PC-9 (cell line): ENCODE measurements around the gene ZNF354C. TPM values are rescaled to one million over a fixed set of nuclear protein-coding genes. Genes with fewer than 3 reads are reported as not detected.

ENCODE experiments used
- BruUV-seq: library from RNA; stranded (reverse); fragments of 400-500 nt; replicated peaks from 2 replicates; lab custom pipeline; 2021; lab: Mats Ljungman, UMichigan
- CTCF ChIA-PET: fragments of 300-600 bp; sonication (Branson Sonifier 250); formaldehyde crosslinking; loops from one replicate; lab custom pipeline; 2022; ENCODE audit warnings: antibody characterized with exemption; lab: Charles Lee
- POLR2A ChIA-PET: fragments of 300-600 bp; sonication (Branson Sonifier 250); formaldehyde crosslinking; loops from one replicate; lab custom pipeline; 2022; ENCODE audit warnings: antibody characterized with exemption; ENCODE audit not compliant: unreplicated experiment; lab: Charles Lee
- DNase-seq, 2 experiments: peaks; one replicate each; pipeline versions ENCODE4 v3.0.0 to v3.0.0-alpha.2; 2015 to 2022; ENCODE audit warnings: mixed read lengths in 1 of 2
- H2AFZ ChIP-seq: fragments of 200-600 bp; sonication (generic); 2 replicates; pipeline ENCODE4 v1.8.1; 2017; ENCODE audit warnings: antibody characterized with exemption
- H3F3A ChIP-seq: fragments of 200-600 bp; sonication (generic); 2 replicates; pipeline ENCODE4 v1.8.1; 2017; ENCODE audit warnings: antibody characterized with exemption, mild to moderate bottlenecking, low read depth; ENCODE audit not compliant: insufficient read depth
- H3K27ac ChIP-seq: fragments of 200-600 bp; sonication (generic); 2 replicates; pipeline ENCODE4 v1.6.1; 2016; ENCODE audit warnings: mixed run types
- H3K27me3 ChIP-seq: fragments of 200-600 bp; sonication (generic); 2 replicates; pipeline ENCODE4 v1.6.1; 2016; ENCODE audit warnings: low read depth, mixed run types; ENCODE audit not compliant: insufficient read depth
- H3K36me3 ChIP-seq: fragments of 200-600 bp; sonication (generic); 2 replicates; pipeline ENCODE4 v1.6.1; 2016; ENCODE audit warnings: low read depth, mixed run types
- H3K4me1 ChIP-seq: fragments of 200-600 bp; sonication (generic); replicated peaks from 2 replicates; pipeline ENCODE4 v1.6.1; 2016; ENCODE audit warnings: mixed run types; ENCODE audit not compliant: insufficient read depth
- H3K4me2 ChIP-seq: fragments of 200-600 bp; sonication (generic); 2 replicates; pipeline ENCODE4 v1.6.1; 2017; ENCODE audit warnings: mixed run types
- H3K4me3 ChIP-seq: fragments of 200-600 bp; sonication (generic); 2 replicates; pipeline ENCODE4 v1.6.1; 2016; ENCODE audit warnings: mixed run types
- H3K79me2 ChIP-seq: fragments of 200-600 bp; sonication (generic); 2 replicates; pipeline ENCODE4 v1.6.1; 2017; ENCODE audit warnings: low read depth, mixed run types
- H3K9me2 ChIP-seq: fragments of 200-600 bp; sonication (generic); 2 replicates; pipeline ENCODE4 v1.8.1; 2017; ENCODE audit warnings: mild to moderate bottlenecking; ENCODE audit not compliant: insufficient read depth
- H3K9me3 ChIP-seq: fragments of 200-600 bp; sonication (generic); 2 replicates; pipeline ENCODE4 v1.8.1; 2016; ENCODE audit warnings: low read depth; ENCODE audit not compliant: insufficient read depth
- H4K20me1 ChIP-seq: fragments of 200-600 bp; sonication (generic); 2 replicates; pipeline ENCODE4 v1.8.1; 2017; ENCODE audit not compliant: insufficient read depth
- EZH2 ChIP-seq: fragments of 200-600 bp; sonication (generic); IDR thresholded peaks from 2 replicates; pipeline ENCODE4 v1.8.0; 2017; ENCODE audit warnings: antibody characterized with exemption, low read depth
- intact Hi-C: fragments of 100-400 bp; cut with micrococcal nuclease; formaldehyde crosslinking; loops from one replicate; pipeline ENCODE4 v1.10.0; 2022; ENCODE audit not compliant: unreplicated experiment
- total RNA-seq: library from RNA; stranded (reverse); gene quantifications from 2 replicates; pipeline ENCODE4 v1.2.3, GENCODE V29; 2021
- TF ChIP-seq, protein P1 (sequence below): fragments of 200-600 bp; sonication (generic); conservative IDR thresholded peaks from 2 replicates; pipeline ENCODE4 v1.6.1; 2017; ENCODE audit warnings: mixed run types, antibody characterized with exemption, mild to moderate bottlenecking, moderate library complexity

ZNF354C gene
- total RNA-seq, 1 experiment from 2014 or later: 2.5 TPM

DNA sequence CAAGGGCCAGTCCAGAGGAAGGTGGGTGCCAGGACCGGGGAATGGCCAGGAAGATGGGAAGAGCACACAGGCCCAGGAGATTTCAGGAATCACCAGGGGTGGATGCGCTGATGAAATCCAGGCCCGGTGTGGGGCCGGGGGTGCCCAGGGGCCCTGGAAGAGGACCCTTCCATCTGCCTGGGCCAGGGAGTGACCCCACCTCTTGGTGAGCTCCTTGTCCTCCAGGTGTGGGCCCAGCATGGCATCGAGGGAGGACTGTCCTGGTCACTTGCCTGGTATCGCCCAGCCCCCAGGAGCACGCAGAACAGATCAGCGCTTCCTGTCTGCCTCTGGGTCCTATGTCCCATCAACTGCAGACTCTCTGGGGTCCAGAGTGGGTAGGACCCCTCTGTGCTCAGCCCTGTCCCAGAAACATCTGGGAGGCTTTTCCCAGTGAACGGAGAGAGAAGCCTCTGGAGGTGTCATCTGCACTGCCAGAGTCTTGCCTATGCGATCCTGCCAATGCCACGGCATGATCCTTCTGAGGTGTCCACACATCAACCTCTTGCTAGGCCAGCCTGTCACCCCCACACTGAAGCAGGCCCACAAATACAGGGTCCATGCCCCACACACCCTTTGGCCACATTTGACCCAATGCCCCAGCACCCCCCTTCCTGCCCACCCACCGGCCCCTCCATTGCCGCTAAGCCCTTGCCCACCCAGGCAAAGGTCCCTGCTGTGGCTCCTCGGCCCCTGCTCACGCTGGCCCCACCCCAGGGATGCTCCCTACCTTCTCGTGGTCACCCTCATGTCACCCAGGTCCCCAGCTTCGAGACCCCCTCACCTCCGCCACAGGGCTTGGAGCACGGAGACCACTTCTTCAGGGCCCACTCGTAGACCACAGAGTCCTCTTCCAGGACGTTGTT, 67.2 kb downstream of the ZNF354C start:
- Histone ChIP-seq H3K27ac (no peak overlapping the region), H2AFZ (no peak overlapping the region), H3K27me3 (peaks cover 66% of the 10 kb centered on the region), H3K36me3 (no peaks in the 10 kb centered on the region), H3K9me3 (no peaks in the 10 kb centered on the region), H3K4me1 (no peaks in the 10 kb centered on the region), H4K20me1 (no peaks in the 10 kb centered on the region), H3K4me2 (no peak overlapping the region), H3K4me3 (no peak overlapping the region), H3F3A (no peaks in the 10 kb centered on the region), H3K79me2 (no peaks in the 10 kb centered on the region), H3K9me2 (no peaks in the 10 kb centered on the region)
- CTCF ChIA-PET: no interaction called here
- POLR2A ChIA-PET: no interaction called here
- BruUV-seq: no TSS peak
- TF ChIP-seq, protein P1, sequence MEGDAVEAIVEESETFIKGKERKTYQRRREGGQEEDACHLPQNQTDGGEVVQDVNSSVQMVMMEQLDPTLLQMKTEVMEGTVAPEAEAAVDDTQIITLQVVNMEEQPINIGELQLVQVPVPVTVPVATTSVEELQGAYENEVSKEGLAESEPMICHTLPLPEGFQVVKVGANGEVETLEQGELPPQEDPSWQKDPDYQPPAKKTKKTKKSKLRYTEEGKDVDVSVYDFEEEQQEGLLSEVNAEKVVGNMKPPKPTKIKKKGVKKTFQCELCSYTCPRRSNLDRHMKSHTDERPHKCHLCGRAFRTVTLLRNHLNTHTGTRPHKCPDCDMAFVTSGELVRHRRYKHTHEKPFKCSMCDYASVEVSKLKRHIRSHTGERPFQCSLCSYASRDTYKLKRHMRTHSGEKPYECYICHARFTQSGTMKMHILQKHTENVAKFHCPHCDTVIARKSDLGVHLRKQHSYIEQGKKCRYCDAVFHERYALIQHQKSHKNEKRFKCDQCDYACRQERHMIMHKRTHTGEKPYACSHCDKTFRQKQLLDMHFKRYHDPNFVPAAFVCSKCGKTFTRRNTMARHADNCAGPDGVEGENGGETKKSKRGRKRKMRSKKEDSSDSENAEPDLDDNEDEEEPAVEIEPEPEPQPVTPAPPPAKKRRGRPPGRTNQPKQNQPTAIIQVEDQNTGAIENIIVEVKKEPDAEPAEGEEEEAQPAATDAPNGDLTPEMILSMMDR: no peak
- no peak for TF ChIP-seq EZH2
- no peak for DNase-seq
- intact Hi-C loops: no loop called here

DNA sequence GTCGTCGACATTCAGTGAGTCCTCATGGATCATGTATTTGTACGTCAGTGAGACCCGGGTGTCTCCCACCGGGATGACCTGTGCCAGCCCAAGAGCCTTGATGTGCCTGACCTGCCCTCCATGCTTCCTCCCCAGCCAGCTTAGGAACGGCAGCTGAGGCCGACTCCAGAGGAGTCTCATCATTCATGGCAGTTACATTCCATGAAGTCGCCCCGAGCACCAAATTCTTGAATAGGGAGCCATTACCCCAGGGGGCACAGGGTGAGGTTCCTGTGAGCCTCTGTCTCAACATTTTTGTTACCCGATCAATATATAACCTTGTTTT, 67.8 kb downstream of the ZNF354C start:
- no peak overlapping the region for H3K4me3 ChIP-seq
- intact Hi-C loops: no loop called here
- TF ChIP-seq, protein P1: no peak
- TF ChIP-seq EZH2: no peak
- H3K79me2 ChIP-seq: no peaks in the 10 kb centered on the region
- no peaks in the 10 kb centered on the region for H3K4me1 ChIP-seq
- H3K27ac ChIP-seq: no peak overlapping the region
- H2AFZ ChIP-seq: no peak overlapping the region
- no peaks in the 10 kb centered on the region for H3K36me3 ChIP-seq
- H3K9me3 ChIP-seq: no peaks in the 10 kb centered on the region
- ChIA-PET CTCF (no interaction called here), POLR2A (no interaction called here)
- no peak overlapping the region for H3K4me2 ChIP-seq
- no peaks in the 10 kb centered on the region for H3F3A ChIP-seq
- H3K27me3 ChIP-seq: peaks cover 68% of the 10 kb centered on the region
- no peaks in the 10 kb centered on the region for H4K20me1 ChIP-seq
- no peak for DNase-seq
- H3K9me2 ChIP-seq: no peaks in the 10 kb centered on the region
- no TSS peak for BruUV-seq

DNA sequence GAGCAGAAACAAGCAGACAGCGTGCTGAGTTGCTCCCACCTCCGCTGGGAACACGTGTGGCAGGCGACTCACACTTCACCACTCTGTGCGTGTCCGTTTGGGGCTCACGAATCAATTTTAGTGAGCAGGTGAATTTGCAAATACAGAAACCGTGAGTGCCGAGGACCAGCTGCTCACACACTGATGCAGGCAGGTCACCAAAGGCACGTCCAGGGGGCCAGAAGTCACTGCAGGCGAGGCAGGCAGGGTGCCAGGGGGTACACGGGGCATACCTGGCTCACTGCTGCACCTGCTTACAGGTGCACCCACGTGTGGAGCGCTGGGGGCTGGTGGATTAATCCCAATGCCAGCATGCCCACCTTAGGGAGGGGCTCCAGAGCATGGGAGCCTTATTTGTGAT, 68.8 kb downstream of the ZNF354C start:
- no peaks in the 10 kb centered on the region for H3F3A ChIP-seq
- H3K9me3 ChIP-seq: no peaks in the 10 kb centered on the region
- no peak overlapping the region for H3K4me2 ChIP-seq
- H3K9me2 ChIP-seq: no peaks in the 10 kb centered on the region
- BruUV-seq: no TSS peak
- no peaks in the 10 kb centered on the region for H4K20me1 ChIP-seq
- H3K36me3 ChIP-seq: no peaks in the 10 kb centered on the region
- H2AFZ ChIP-seq: no peak overlapping the region
- ChIA-PET POLR2A (no interaction called here), CTCF (no interaction called here)
- DNase-seq: no peak
- H3K4me1 ChIP-seq: no peaks in the 10 kb centered on the region
- H3K27me3 ChIP-seq: peaks cover 65% of the 10 kb centered on the region
- TF ChIP-seq, protein P1: no peak
- no peak for TF ChIP-seq EZH2
- no peak overlapping the region for H3K4me3 ChIP-seq
- no peaks in the 10 kb centered on the region for H3K79me2 ChIP-seq
- H3K27ac ChIP-seq: no peak overlapping the region
- intact Hi-C loops: no loop called here
